Nephron progenitor cell (in vitro differentiated cells): ENCODE results near the gene C10orf143.

Source experiments
- DNase-seq: peaks from one replicate; pipeline ENCODE4 v3.0.0; 2021
- H3K27ac Mint-ChIP-seq: 2 replicates; pipeline ENCODE4 v1.8.0; 2021; ENCODE audit warnings: mild to moderate bottlenecking, moderate library complexity, mixed read lengths
- H3K27me3 Mint-ChIP-seq: 2 replicates; pipeline ENCODE4 v1.8.0; 2021; ENCODE audit warnings: mild to moderate bottlenecking, low read depth, mixed read lengths; ENCODE audit not compliant: poor library complexity
- H3K36me3 Mint-ChIP-seq: 2 replicates; pipeline ENCODE4 v1.8.0; 2021; ENCODE audit warnings: low read depth, mixed read lengths
- H3K4me1 Mint-ChIP-seq: 2 replicates; pipeline ENCODE4 v1.8.0; 2021; ENCODE audit warnings: mixed read lengths
- H3K4me3 Mint-ChIP-seq: 2 replicates; pipeline ENCODE4 v1.8.0; 2021; ENCODE audit warnings: mild to moderate bottlenecking, moderate library complexity, mixed read lengths
- H3K9me3 Mint-ChIP-seq: 2 replicates; pipeline ENCODE4 v1.8.0; 2021; ENCODE audit warnings: mild to moderate bottlenecking, moderate library complexity, mixed read lengths
- CTCF ChIP-seq: fragments of 200-600 bp; sonication (generic); IDR thresholded peaks from 2 replicates; pipeline ENCODE4 v1.5.0; 2021; ENCODE audit warnings: antibody characterized with exemption

The C10orf143 gene

GRCh38 chr10:130018730-130019185 lies 91.9 kb downstream of the C10orf143 start:
- no peak for DNase-seq
- Mint-ChIP-seq H3K4me3 (no peak overlapping the region), H3K27me3 (peaks cover 12% of the 10 kb centered on the region), H3K27ac (no peak overlapping the region), H3K4me1 (peaks cover 17% of the 10 kb centered on the region), H3K9me3 (no peaks in the 10 kb centered on the region), H3K36me3 (no peaks in the 10 kb centered on the region)
- no peak for TF ChIP-seq CTCF

- DNase-seq = no peak
- Mint-ChIP-seq H3K36me3 (no peaks in the 10 kb centered on the region), H3K4me1 (peaks cover 21% of the 10 kb centered on the region), H3K27me3 (peaks cover 12% of the 10 kb centered on the region), H3K27ac (no peak overlapping the region), H3K4me3 (no peak overlapping the region), H3K9me3 (no peaks in the 10 kb centered on the region)
- no peak for TF ChIP-seq CTCF
These were observed 92.4 kb downstream of the C10orf143 start for GRCh38 chr10:130018265-130018664.

GRCh38 chr10:130017631-130018022 lies 93.0 kb downstream of the C10orf143 start:
- Mint-ChIP-seq H3K27me3 (peaks cover 12% of the 10 kb centered on the region), H3K36me3 (no peaks in the 10 kb centered on the region), H3K9me3 (no peaks in the 10 kb centered on the region), H3K4me3 (no peak overlapping the region), H3K4me1 (peaks cover 28% of the 10 kb centered on the region), H3K27ac (no peak overlapping the region)
- no peak for TF ChIP-seq CTCF
- DNase-seq = no peak

GRCh38 chr10:130016993-130017630 lies 93.5 kb downstream of the C10orf143 start:
- H3K9me3 Mint-ChIP-seq = no peaks in the 10 kb centered on the region

GRCh38 chr10:130016095-130016494 lies 94.5 kb downstream of the C10orf143 start:
- no peak for TF ChIP-seq CTCF
- Mint-ChIP-seq H3K27ac (no peak overlapping the region), H3K27me3 (peaks cover 12% of the 10 kb centered on the region), H3K36me3 (no peaks in the 10 kb centered on the region), H3K4me1 (peaks cover 43% of the 10 kb centered on the region), H3K9me3 (no peaks in the 10 kb centered on the region), H3K4me3 (no peak overlapping the region)
- DNase-seq = no peak

More at GRCh38 chr10:130016993-130017630, 93.5 kb downstream of the C10orf143 start:
- no peak overlapping the region for H3K27ac Mint-ChIP-seq
- H3K36me3 Mint-ChIP-seq = no peaks in the 10 kb centered on the region
- no peak for TF ChIP-seq CTCF
- no peak for DNase-seq
- H3K4me3 Mint-ChIP-seq = no peak overlapping the region
- H3K27me3 Mint-ChIP-seq = peaks cover 12% of the 10 kb centered on the region
- H3K4me1 Mint-ChIP-seq = peaks cover 33% of the 10 kb centered on the region

GRCh38 chr10:130015075-130015695 lies 95.4 kb downstream of the C10orf143 start:
- Mint-ChIP-seq H3K36me3 (no peaks in the 10 kb centered on the region), H3K9me3 (no peaks in the 10 kb centered on the region), H3K27ac (no peak overlapping the region), H3K4me3 (no peak overlapping the region), H3K4me1 (peaks cover 37% of the 10 kb centered on the region), H3K27me3 (peaks cover 10% of the 10 kb centered on the region)
- TF ChIP-seq CTCF = no peak
- DNase-seq = no peak
